B cell (primary cell): ENCODE measurements around the gene ARHGEF9. TPM values are rescaled to one million over a fixed set of nuclear protein-coding genes. Genes with fewer than 3 reads are reported as not detected.
A peak's percentile ranks its signal among the peaks of the same experiment; 100 is the strongest.

Source experiments
- ATAC-seq: fragments of 200-7000 bp; cut with Tn5 transposase; one replicate; pipeline ENCODE4 v1.10.0; 2021; ENCODE audit warnings: low read depth, mild to moderate bottlenecking, moderate number of reproducible peaks, moderate library complexity
- CTCF ChIA-PET: fragments of 350-600 bp; sonication (Branson Sonifier 250); formaldehyde crosslinking; loops from one replicate; lab custom pipeline; 2021; ENCODE audit warnings: antibody characterized with exemption, inconsistent platforms; lab: Charles Lee
- POLR2A ChIA-PET: fragments of 350-600 bp; sonication (Branson Sonifier 250); formaldehyde crosslinking; loops from one replicate; lab custom pipeline; 2021; ENCODE audit warnings: antibody characterized with exemption; lab: Charles Lee
- DNase-seq: peaks from one replicate; pipeline ENCODE4 v3.0.0; 2013
- H2AFZ ChIP-seq: 2 replicates; pipeline ENCODE4 v1.6.1; 2012; ENCODE audit warnings: mild to moderate bottlenecking, low read depth, low read length; ENCODE audit not compliant: insufficient read depth, poor library complexity, severe bottlenecking
- H3K27ac ChIP-seq, 2 donors: 1 replicate in 1 of 2; 2 replicates in 1 of 2; pipeline ENCODE4 v1.5.1; 2012 to 2013; ENCODE audit warnings: low read length in 2 of 2, mild to moderate bottlenecking in 2 of 2, moderate library complexity in 1 of 2
- H3K27me3 ChIP-seq, 4 experiments: fragments of 200-600 bp in 1 of 4; sonication (generic) in 1 of 4; replicated peaks in 1 of 4; 1 replicate in 2 of 4; 2 replicates in 2 of 4; pipeline versions ENCODE4 v1.6.1 to v1.7.0; 2013 to 2016; ENCODE audit warnings: low read length in 3 of 4, mild to moderate bottlenecking in 2 of 4, mixed read lengths in 1 of 4, moderate library complexity in 1 of 4; ENCODE audit not compliant: insufficient read depth in 4 of 4, control insufficient read depth in 3 of 4; ENCODE audit errors: control extremely low read depth in 1 of 4
- H3K36me3 ChIP-seq, 2 experiments: replicated peaks in 1 of 2; 1 replicate in 1 of 2; 2 replicates in 1 of 2; pipeline versions ENCODE4 v1.6.1 to v1.7.1; 2013; ENCODE audit warnings: low read length in 1 of 2; ENCODE audit not compliant: insufficient read depth in 2 of 2, control insufficient read depth in 1 of 2; ENCODE audit errors: control extremely low read depth in 1 of 2, extremely low read depth in 1 of 2
- H3K4me1 ChIP-seq, 2 donors: fragments of 200-600 bp in 1 of 2; sonication (generic) in 1 of 2; 1 replicate in 1 of 2; 2 replicates in 1 of 2; pipeline versions ENCODE4 v1.5.1 to v1.6.1; 2013 to 2017; ENCODE audit warnings: low read length in 2 of 2; ENCODE audit not compliant: control insufficient read depth in 2 of 2, insufficient read depth in 2 of 2
- H3K4me2 ChIP-seq: replicated peaks from 2 replicates; pipeline ENCODE3; 2012; ENCODE audit warnings: mild to moderate bottlenecking, low read depth, low read length; ENCODE audit not compliant: poor library complexity, severe bottlenecking
- H3K4me3 ChIP-seq, 5 experiments: fragments of 200-600 bp in 1 of 5; sonication (generic) in 1 of 5; 1 replicate in 3 of 5; 2 replicates in 2 of 5; pipeline versions ENCODE4 v1.5.1 to v1.7.0; 2011 to 2016; ENCODE audit warnings: low read length in 4 of 5, mild to moderate bottlenecking in 4 of 5, low read depth in 2 of 5, control low read depth in 1 of 5, moderate library complexity in 1 of 5; ENCODE audit not compliant: insufficient read depth in 1 of 5; ENCODE audit errors: control extremely low read depth in 1 of 5, extremely low read depth in 1 of 5
- H3K79me2 ChIP-seq: fragments of 200-600 bp; sonication (generic); one replicate; pipeline ENCODE4 v1.6.0; 2016; ENCODE audit warnings: low read length; ENCODE audit not compliant: control insufficient read depth, insufficient read depth
- H3K9ac ChIP-seq: fragments of 200-600 bp; sonication (generic); 2 replicates; pipeline ENCODE4 v1.6.1; 2017; ENCODE audit warnings: mild to moderate bottlenecking, low read length, moderate library complexity
- H3K9me3 ChIP-seq, 3 donors: one replicate each; pipeline versions ENCODE4 v1.6.1 to v1.7.1; 2013; ENCODE audit warnings: low read length in 2 of 3; ENCODE audit not compliant: control insufficient read depth in 2 of 3, insufficient read depth in 1 of 3; ENCODE audit errors: control extremely low read depth in 1 of 3
- H4K20me1 ChIP-seq: 2 replicates; pipeline ENCODE4 v1.6.0; 2012; ENCODE audit warnings: mild to moderate bottlenecking, low read length; ENCODE audit not compliant: insufficient read depth, control insufficient read depth, poor library complexity, severe bottlenecking
- H3K27ac Mint-ChIP-seq: one replicate; pipeline ENCODE4 v1.8.0; 2021; ENCODE audit warnings: mixed read lengths
- H3K27me3 Mint-ChIP-seq: one replicate; pipeline ENCODE4 v1.8.0; 2021; ENCODE audit warnings: mixed read lengths
- H3K4me1 Mint-ChIP-seq: one replicate; pipeline ENCODE4 v1.8.0; 2021; ENCODE audit warnings: mixed read lengths
- H3K4me3 Mint-ChIP-seq: one replicate; pipeline ENCODE4 v1.8.0; 2021; ENCODE audit warnings: mixed read lengths
- H3K9me3 Mint-ChIP-seq: one replicate; pipeline ENCODE4 v1.8.0; 2022; ENCODE audit warnings: mixed read lengths; ENCODE audit not compliant: insufficient read depth
- CTCF ChIP-seq: fragments of 200-600 bp; IDR thresholded peaks from one replicate; pipeline ENCODE4 v1.8.0; 2022; ENCODE audit warnings: antibody characterized with exemption, mild to moderate bottlenecking
- EZH2 ChIP-seq: IDR thresholded peaks from 2 replicates; pipeline ENCODE4 v1.6.1; 2012; ENCODE audit warnings: borderline replicate concordance, low read depth, mild to moderate bottlenecking, moderate library complexity, low read length; ENCODE audit not compliant: insufficient read depth, poor library complexity, severe bottlenecking
- WGBS: methylation state at CpG from one replicate; pipeline ENCODE4 v1.1.5; 2013; ENCODE audit warnings: missing lambda C conversion rate; ENCODE audit not compliant: insufficient coverage; 5-methylcytosine and 5-hydroxymethylcytosine counted together
- intact Hi-C: fragments of 100-400 bp; cut with micrococcal nuclease; formaldehyde crosslinking; loops from one replicate; pipeline ENCODE4 v1.10.0; 2022
- polyA plus RNA-seq: library from polyadenylated mRNA; depleted of rRNA; stranded (reverse); fragments of >200 nt; gene quantifications from 2 replicates; pipeline ENCODE4 v1.2.3, GENCODE V29; 2012
- total RNA-seq, 2 donors: library from RNA; stranded (reverse); fragments of 120-200 nt in 1 of 2; gene quantifications; 1 replicate in 1 of 2; 2 replicates in 1 of 2; pipeline versions ENCODE4 v1.2.3 to v1.2.4, GENCODE V29; 2013 to 2022

Gene ARHGEF9
- total and polyA plus RNA-seq, 2 donors (not counting 1 experiment from before 2014, with no cell fraction given) = 10.1 to 29.3 TPM

- intact Hi-C loops = loop anchor here (2.0 to 10.0 kb wide), 4 partner anchors 189 to 1781 kb away; partner anchors contain the start of genes AMER1, LAS1L and SPIN4
- Mint-ChIP-seq H3K9me3 (no peaks in the 10 kb centered on the region), H3K27ac (peak overlapping the region; percentile 97), H3K27me3 (no peaks in the 10 kb centered on the region), H3K4me1 (peaks cover 30% of the 10 kb centered on the region), H3K4me3 (peak overlapping the region; percentile 100)
- no peak for TF ChIP-seq CTCF
- no peak for TF ChIP-seq EZH2
- DNase-seq (no peak), ATAC-seq (peak; percentile 29)
- 0% methylated on average over 1 of the region's 25 CpGs for WGBS
- Histone ChIP-seq H3K9me3 (no peaks in the 10 kb centered on the region), H4K20me1 (no peaks in the 10 kb centered on the region), H3K27me3 (no peaks in the 10 kb centered on the region), H3K79me2 (peaks cover 30% of the 10 kb centered on the region), H3K4me2 (peak overlapping the region; percentile 69), H3K9ac (peak overlapping the region; percentile 73), H2AFZ (peak overlapping the region; percentile 76), H3K4me3 (peak overlapping the region; percentile 65 to 86 (median 75)), H3K4me1 (peaks cover 4 to 14% of the 10 kb centered on the region in 2 donors), H3K36me3 (no peaks in the 10 kb centered on the region), H3K27ac (peak overlapping the region; percentile 79 to 80)
- ChIA-PET CTCF (no interaction called here), POLR2A (interaction anchor here (0.7 to 0.9 kb wide), 2 partner anchors 8 to 451 kb away, joined by 5 to 11 read pairs; partner anchors contain the start of gene AMER1)
These were observed 30.7 kb downstream of the ARHGEF9 start for GRCh38 chrX:63754136-63754859.

GRCh38 chrX:63751481-63751880 lies 33.5 kb downstream of the ARHGEF9 start:
- no peak overlapping the region for H2AFZ ChIP-seq
- Mint-ChIP-seq H3K9me3 (no peaks in the 10 kb centered on the region), H3K27me3 (no peaks in the 10 kb centered on the region), H3K4me1 (peaks cover 41% of the 10 kb centered on the region), H3K4me3 (no peak overlapping the region), H3K27ac (no peak overlapping the region)
- no peak for TF ChIP-seq CTCF
- TF ChIP-seq EZH2 = no peak
- no peak overlapping the region for H3K27ac ChIP-seq
- H4K20me1 ChIP-seq = no peaks in the 10 kb centered on the region
- no peaks in the 10 kb centered on the region for H3K36me3 ChIP-seq
- peaks cover 4 to 14% of the 10 kb centered on the region in 2 donors for H3K4me1 ChIP-seq
- H3K79me2 ChIP-seq = peaks cover 30% of the 10 kb centered on the region
- H3K4me2 ChIP-seq = no peak overlapping the region
- intact Hi-C loops = loop anchor here (10.0 kb wide), 1 partner anchor 187 kb away; no protein-coding TSS in a partner anchor
- CTCF ChIA-PET = no interaction called here
- H3K9me3 ChIP-seq = no peaks in the 10 kb centered on the region
- H3K9ac ChIP-seq = no peak overlapping the region
- ATAC-seq (no peak), DNase-seq (no peak)
- H3K27me3 ChIP-seq = no peaks in the 10 kb centered on the region
- no peak overlapping the region for H3K4me3 ChIP-seq
- POLR2A ChIA-PET = no interaction called here
- WGBS = no CpG with 5 or more reads among the region's 2 CpGs
